Activated B cell treated with CpG ODN at 0.5 μM for 24 hours (primary cell): ENCODE measurements around the gene ABI3BP. TPM values are rescaled to one million over a fixed set of nuclear protein-coding genes. Genes with fewer than 3 reads are reported as not detected.

Experiments used
- ATAC-seq: fragments of 200-7000 bp; cut with Tn5 transposase; one replicate; pipeline ENCODE4 v1.10.0; 2021; ENCODE audit warnings: low read depth, mild to moderate bottlenecking, moderate library complexity
- CTCF ChIA-PET: fragments of 350-600 bp; sonication (Branson Sonifier 250); formaldehyde crosslinking; loops from one replicate; lab custom pipeline; 2021; ENCODE audit warnings: antibody characterized with exemption; lab: Charles Lee
- POLR2A ChIA-PET: fragments of 350-600 bp; sonication (Branson Sonifier 250); formaldehyde crosslinking; loops from one replicate; lab custom pipeline; 2021; ENCODE audit warnings: antibody characterized with exemption; lab: Charles Lee
- DNase-seq: peaks from one replicate; pipeline ENCODE4 v3.0.0; 2022
- H3K27ac Mint-ChIP-seq: one replicate; pipeline ENCODE4 v1.8.0; 2020; ENCODE audit warnings: mixed read lengths
- H3K27me3 Mint-ChIP-seq: one replicate; pipeline ENCODE4 v1.8.0; 2021; ENCODE audit warnings: mixed read lengths
- H3K36me3 Mint-ChIP-seq: one replicate; pipeline ENCODE4 v1.8.0; 2021; ENCODE audit warnings: low read depth, mixed read lengths
- H3K4me1 Mint-ChIP-seq: one replicate; pipeline ENCODE4 v1.8.0; 2021; ENCODE audit warnings: mixed read lengths
- H3K4me3 Mint-ChIP-seq: one replicate; pipeline ENCODE4 v1.8.0; 2020; ENCODE audit warnings: mild to moderate bottlenecking, mixed read lengths
- H3K9me3 Mint-ChIP-seq: one replicate; pipeline ENCODE4 v1.8.0; 2020; ENCODE audit warnings: mixed read lengths
- CTCF ChIP-seq: fragments of 200-600 bp; IDR thresholded peaks from one replicate; pipeline ENCODE4 v1.8.0; 2022; ENCODE audit warnings: antibody characterized with exemption, mild to moderate bottlenecking
- intact Hi-C: fragments of 100-400 bp; cut with micrococcal nuclease; formaldehyde crosslinking; loops from one replicate; pipeline ENCODE4 v1.15.1; 2024
- total RNA-seq: library from RNA; stranded (reverse); gene quantifications from 2 replicates; pipeline ENCODE4 v1.2.3, GENCODE V29; 2022

Gene ABI3BP
- total RNA-seq, 1 donor from 2014 or later = not detected

- no peak overlapping the region for H3K4me3 Mint-ChIP-seq
These were observed 15.1 kb downstream of the ABI3BP start for GRCh38 chr3:100978011-100978659.

GRCh38 chr3:100976611-100977010 is 16.6 kb downstream of the ABI3BP start:
- ChIA-PET POLR2A (no interaction called here), CTCF (no interaction called here)
- intact Hi-C loops = no loop called here
- no peaks in the 10 kb centered on the region for H3K27me3 Mint-ChIP-seq
- H3K9me3 Mint-ChIP-seq = no peaks in the 10 kb centered on the region
- TF ChIP-seq CTCF = no peak
- H3K4me3 Mint-ChIP-seq = no peak overlapping the region
- ATAC-seq (no peak), DNase-seq (no peak)
- no peak overlapping the region for H3K27ac Mint-ChIP-seq
- H3K4me1 Mint-ChIP-seq = no peaks in the 10 kb centered on the region
- no peaks in the 10 kb centered on the region for H3K36me3 Mint-ChIP-seq

More at GRCh38 chr3:100978011-100978659, 15.1 kb downstream of the ABI3BP start:
- TF ChIP-seq CTCF = no peak
- Mint-ChIP-seq H3K27ac (no peak overlapping the region), H3K4me1 (no peaks in the 10 kb centered on the region), H3K27me3 (no peaks in the 10 kb centered on the region), H3K9me3 (no peaks in the 10 kb centered on the region), H3K36me3 (no peaks in the 10 kb centered on the region)
- DNase-seq (no peak), ATAC-seq (no peak)
- intact Hi-C loops = no loop called here
- ChIA-PET CTCF (no interaction called here), POLR2A (no interaction called here)

GRCh38 chr3:100975714-100976113 is 17.5 kb downstream of the ABI3BP start:
- DNase-seq (no peak), ATAC-seq (no peak)
- TF ChIP-seq CTCF = no peak
- intact Hi-C loops = no loop called here
- H3K27me3 Mint-ChIP-seq = no peaks in the 10 kb centered on the region
- CTCF ChIA-PET = no interaction called here
- H3K4me3 Mint-ChIP-seq = no peak overlapping the region
- no peak overlapping the region for H3K27ac Mint-ChIP-seq
- H3K9me3 Mint-ChIP-seq = no peaks in the 10 kb centered on the region
- no peaks in the 10 kb centered on the region for H3K36me3 Mint-ChIP-seq
- POLR2A ChIA-PET = no interaction called here
- no peaks in the 10 kb centered on the region for H3K4me1 Mint-ChIP-seq

GRCh38 chr3:100973594-100973993 is 19.6 kb downstream of the ABI3BP start:
- Mint-ChIP-seq H3K36me3 (no peaks in the 10 kb centered on the region), H3K4me3 (no peak overlapping the region), H3K9me3 (no peaks in the 10 kb centered on the region), H3K27me3 (no peaks in the 10 kb centered on the region), H3K27ac (no peak overlapping the region), H3K4me1 (no peaks in the 10 kb centered on the region)
- no peak for DNase-seq
- ATAC-seq = no peak
- TF ChIP-seq CTCF = no peak
- intact Hi-C loops = no loop called here
- ChIA-PET CTCF (no interaction called here), POLR2A (no interaction called here)

GRCh38 chr3:100972867-100973266 is 20.4 kb downstream of the ABI3BP start:
- no peak for DNase-seq
- no peaks in the 10 kb centered on the region for H3K4me1 Mint-ChIP-seq
- no peaks in the 10 kb centered on the region for H3K27me3 Mint-ChIP-seq
- no peak for ATAC-seq
- intact Hi-C loops = no loop called here
- no peak for TF ChIP-seq CTCF
- H3K36me3 Mint-ChIP-seq = no peaks in the 10 kb centered on the region
- H3K27ac Mint-ChIP-seq = no peak overlapping the region
- ChIA-PET CTCF (no interaction called here), POLR2A (no interaction called here)
- H3K4me3 Mint-ChIP-seq = no peak overlapping the region
- H3K9me3 Mint-ChIP-seq = no peaks in the 10 kb centered on the region
